Panc1 (cell line): ENCODE results near the gene ATG13. TPM values are rescaled to one million over a fixed set of nuclear protein-coding genes. Genes with fewer than 3 reads are reported as not detected.

Source experiments
- ATAC-seq: fragments of 200-7000 bp; cut with Tn5 transposase; 2 replicates; pipeline ENCODE4 v1.9.1; 2020; ENCODE audit warnings: mild to moderate bottlenecking, moderate library complexity
- BruUV-seq: library from RNA; stranded (reverse); fragments of 400-500 nt; replicated peaks from 2 replicates; lab custom pipeline; 2021; lab: Mats Ljungman, UMichigan
- CTCF ChIA-PET: fragments of 300-600 bp; sonication (Branson Sonifier 250); formaldehyde crosslinking; loops from one replicate; lab custom pipeline; 2022; ENCODE audit warnings: antibody characterized with exemption; lab: Charles Lee
- POLR2A ChIA-PET: fragments of 300-600 bp; sonication (Branson Sonifier 250); formaldehyde crosslinking; loops from one replicate; lab custom pipeline; 2022; ENCODE audit warnings: antibody characterized with exemption; lab: Charles Lee
- DNase-seq: peaks from one replicate; pipeline ENCODE4 v3.0.0-alpha.2; 2010; ENCODE audit warnings: low read depth, low spot score
- H3K27ac ChIP-seq: 2 replicates; pipeline ENCODE4 v1.5.1; 2011; ENCODE audit warnings: mild to moderate bottlenecking, low read length, inconsistent platforms
- H3K27me3 ChIP-seq: fragments of 200-500 bp; sonication (Bioruptor generic); 2 replicates; pipeline ENCODE4 v1.6.0; 2014; ENCODE audit warnings: low read length, inconsistent platforms; ENCODE audit not compliant: control insufficient read depth, insufficient read depth
- H3K36me3 ChIP-seq: fragments of 200-500 bp; sonication (Bioruptor generic); 2 replicates; pipeline ENCODE4 v1.5.1; 2014; ENCODE audit warnings: inconsistent platforms, mild to moderate bottlenecking, low read length, moderate library complexity; ENCODE audit not compliant: control insufficient read depth, insufficient read depth
- H3K4me1 ChIP-seq: 2 replicates; pipeline ENCODE4 v1.5.1; 2011; ENCODE audit warnings: inconsistent platforms, mild to moderate bottlenecking, low read length, moderate library complexity; ENCODE audit not compliant: control insufficient read depth, insufficient read depth
- H3K4me3 ChIP-seq, 2 experiments: 2 replicates each; pipeline ENCODE4 v1.5.1; 2011 to 2012; ENCODE audit warnings: low read depth in 2 of 2, low read length in 2 of 2, mild to moderate bottlenecking in 2 of 2, inconsistent platforms in 1 of 2, moderate library complexity in 1 of 2
- H3K9me3 ChIP-seq: fragments of 200-500 bp; sonication (Bioruptor generic); 2 replicates; pipeline ENCODE4 v1.5.1; 2014; ENCODE audit warnings: low read depth, mild to moderate bottlenecking, inconsistent platforms, low read length, moderate library complexity; ENCODE audit not compliant: control insufficient read depth, insufficient read depth
- POLR2AphosphoS5 ChIP-seq: IDR thresholded peaks from 2 replicates; pipeline ENCODE4 v1.6.1; 2012; ENCODE audit warnings: mild to moderate bottlenecking, low read depth, low read length, moderate library complexity
- SIN3A ChIP-seq: IDR thresholded peaks from 2 replicates; pipeline ENCODE4 v1.6.1; 2012; ENCODE audit warnings: low read depth, mild to moderate bottlenecking, low read length, moderate library complexity, borderline replicate concordance; ENCODE audit not compliant: insufficient read depth
- TCF7L2 ChIP-seq: IDR thresholded peaks from 2 replicates; pipeline ENCODE4 v1.6.1; 2011; ENCODE audit warnings: mild to moderate bottlenecking, low read depth, low read length, inconsistent platforms
- in situ Hi-C: cut with HindIII; loops from 2 replicates; pipeline ENCODE4 v1.10.0; 2016; ENCODE audit warnings: low sequenced_read_pairs, low pct_unique_long_range_greater_than_20kb
- intact Hi-C: fragments of 100-400 bp; cut with micrococcal nuclease; formaldehyde crosslinking; loops from one replicate; pipeline ENCODE4 v1.10.0; 2022; ENCODE audit not compliant: unreplicated experiment
- total RNA-seq: library from RNA; stranded (reverse); gene quantifications from one replicate; pipeline ENCODE4 v1.2.1, GENCODE V29; 2021; ENCODE audit not compliant: unreplicated experiment
- TF ChIP-seq, protein P1 (sequence below), 2 experiments: IDR thresholded peaks; 2 replicates each; pipeline ENCODE4 v1.6.1; 2011 to 2012; ENCODE audit warnings: low read depth in 2 of 2, control low read depth in 1 of 2, low read length in 1 of 2, mild to moderate bottlenecking in 1 of 2, moderate library complexity in 1 of 2; ENCODE audit not compliant: insufficient read depth in 1 of 2
- TF ChIP-seq, protein P2 (sequence below): fragments of 450-650 bp; IDR thresholded peaks from 2 replicates; pipeline ENCODE4 v1.5.1; 2017; ENCODE audit warnings: mild to moderate bottlenecking

The ATG13 gene
- total RNA-seq, 1 experiment from 2014 or later, result 57.9 TPM

DNA sequence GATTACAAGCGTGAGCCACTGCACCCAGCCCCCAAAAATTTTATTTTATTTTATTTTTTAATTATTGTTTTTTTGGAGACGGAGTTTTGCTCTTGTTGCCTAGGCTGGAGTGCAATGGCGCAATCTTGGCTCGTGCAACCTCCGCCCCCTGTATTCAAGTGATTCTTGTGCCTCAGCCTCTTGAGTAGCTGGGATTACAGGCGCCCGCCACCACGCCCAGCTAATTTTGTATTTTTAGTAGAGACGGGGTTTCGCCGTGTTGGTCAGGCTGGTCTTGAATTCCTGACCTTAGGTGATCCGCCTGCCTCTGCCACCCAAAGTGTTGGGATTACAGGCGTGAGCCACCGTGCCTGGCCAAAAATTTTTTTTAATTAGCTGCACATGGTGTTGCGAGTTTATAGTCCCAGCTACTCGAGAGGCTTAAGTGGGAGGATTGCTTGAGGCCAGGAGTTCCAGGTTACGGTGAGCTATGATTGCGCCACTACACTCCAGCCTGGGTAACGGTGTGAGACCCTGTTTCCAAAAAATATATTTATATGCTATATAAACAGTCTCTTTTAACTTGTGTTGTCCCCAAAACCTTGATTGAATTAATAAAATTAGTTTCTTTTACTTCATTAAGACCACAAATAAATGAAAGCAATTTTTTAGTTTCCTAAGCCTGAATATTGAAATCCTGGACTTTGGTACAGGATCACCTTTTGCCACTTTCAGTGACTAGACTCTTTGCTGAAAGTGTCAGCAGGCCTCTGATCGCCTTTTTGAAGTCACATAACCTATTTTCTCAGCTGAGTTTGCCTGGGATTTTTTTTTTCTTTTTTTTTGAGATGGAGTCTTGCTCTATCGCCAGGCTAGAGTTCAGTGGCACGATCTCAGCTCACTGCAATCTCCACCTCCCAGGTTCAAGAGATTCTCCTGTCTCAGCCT lies 16.2 kb downstream of the ATG13 start:
- in situ Hi-C loops (no loop called here), intact Hi-C loops (no loop called here)
- Histone ChIP-seq H3K9me3 (no peaks in the 10 kb centered on the region), H3K36me3 (0 out of 2 replicates have a peak, but pooled peaks cover 2% of the 10 kb centered on the region), H3K4me1 (no peaks in the 10 kb centered on the region), H3K27me3 (no peaks in the 10 kb centered on the region), H3K4me3 (no peak overlapping the region), H3K27ac (no peak overlapping the region)
- DNase-seq, result no peak
- TF ChIP-seq SIN3A, result no peak
- TF ChIP-seq, protein P1, sequence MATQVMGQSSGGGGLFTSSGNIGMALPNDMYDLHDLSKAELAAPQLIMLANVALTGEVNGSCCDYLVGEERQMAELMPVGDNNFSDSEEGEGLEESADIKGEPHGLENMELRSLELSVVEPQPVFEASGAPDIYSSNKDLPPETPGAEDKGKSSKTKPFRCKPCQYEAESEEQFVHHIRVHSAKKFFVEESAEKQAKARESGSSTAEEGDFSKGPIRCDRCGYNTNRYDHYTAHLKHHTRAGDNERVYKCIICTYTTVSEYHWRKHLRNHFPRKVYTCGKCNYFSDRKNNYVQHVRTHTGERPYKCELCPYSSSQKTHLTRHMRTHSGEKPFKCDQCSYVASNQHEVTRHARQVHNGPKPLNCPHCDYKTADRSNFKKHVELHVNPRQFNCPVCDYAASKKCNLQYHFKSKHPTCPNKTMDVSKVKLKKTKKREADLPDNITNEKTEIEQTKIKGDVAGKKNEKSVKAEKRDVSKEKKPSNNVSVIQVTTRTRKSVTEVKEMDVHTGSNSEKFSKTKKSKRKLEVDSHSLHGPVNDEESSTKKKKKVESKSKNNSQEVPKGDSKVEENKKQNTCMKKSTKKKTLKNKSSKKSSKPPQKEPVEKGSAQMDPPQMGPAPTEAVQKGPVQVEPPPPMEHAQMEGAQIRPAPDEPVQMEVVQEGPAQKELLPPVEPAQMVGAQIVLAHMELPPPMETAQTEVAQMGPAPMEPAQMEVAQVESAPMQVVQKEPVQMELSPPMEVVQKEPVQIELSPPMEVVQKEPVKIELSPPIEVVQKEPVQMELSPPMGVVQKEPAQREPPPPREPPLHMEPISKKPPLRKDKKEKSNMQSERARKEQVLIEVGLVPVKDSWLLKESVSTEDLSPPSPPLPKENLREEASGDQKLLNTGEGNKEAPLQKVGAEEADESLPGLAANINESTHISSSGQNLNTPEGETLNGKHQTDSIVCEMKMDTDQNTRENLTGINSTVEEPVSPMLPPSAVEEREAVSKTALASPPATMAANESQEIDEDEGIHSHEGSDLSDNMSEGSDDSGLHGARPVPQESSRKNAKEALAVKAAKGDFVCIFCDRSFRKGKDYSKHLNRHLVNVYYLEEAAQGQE (IDR thresholded peaks at IDR 0.05; ENCODE audit: insufficient read depth in 1 of 2, low read depth in 2 of 2, low read length in 1 of 2), result no peak
- no peak for TF ChIP-seq POLR2AphosphoS5
- TF ChIP-seq, protein P2, sequence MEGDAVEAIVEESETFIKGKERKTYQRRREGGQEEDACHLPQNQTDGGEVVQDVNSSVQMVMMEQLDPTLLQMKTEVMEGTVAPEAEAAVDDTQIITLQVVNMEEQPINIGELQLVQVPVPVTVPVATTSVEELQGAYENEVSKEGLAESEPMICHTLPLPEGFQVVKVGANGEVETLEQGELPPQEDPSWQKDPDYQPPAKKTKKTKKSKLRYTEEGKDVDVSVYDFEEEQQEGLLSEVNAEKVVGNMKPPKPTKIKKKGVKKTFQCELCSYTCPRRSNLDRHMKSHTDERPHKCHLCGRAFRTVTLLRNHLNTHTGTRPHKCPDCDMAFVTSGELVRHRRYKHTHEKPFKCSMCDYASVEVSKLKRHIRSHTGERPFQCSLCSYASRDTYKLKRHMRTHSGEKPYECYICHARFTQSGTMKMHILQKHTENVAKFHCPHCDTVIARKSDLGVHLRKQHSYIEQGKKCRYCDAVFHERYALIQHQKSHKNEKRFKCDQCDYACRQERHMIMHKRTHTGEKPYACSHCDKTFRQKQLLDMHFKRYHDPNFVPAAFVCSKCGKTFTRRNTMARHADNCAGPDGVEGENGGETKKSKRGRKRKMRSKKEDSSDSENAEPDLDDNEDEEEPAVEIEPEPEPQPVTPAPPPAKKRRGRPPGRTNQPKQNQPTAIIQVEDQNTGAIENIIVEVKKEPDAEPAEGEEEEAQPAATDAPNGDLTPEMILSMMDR, result no peak
- TF ChIP-seq TCF7L2, result no peak
- BruUV-seq, result no TSS peak
- CTCF ChIA-PET, result interaction anchor here (0.7 kb wide), 1 partner anchor 9 kb away, joined by 3 read pairs; no protein-coding TSS in a partner anchor
- ATAC-seq, result no peak
- POLR2A ChIA-PET, result interaction anchor here (0.5 kb wide), 1 partner anchor 11 kb away, joined by 3 read pairs; no protein-coding TSS in a partner anchor

- ATAC-seq, result no peak
- Histone ChIP-seq H3K9me3 (no peaks in the 10 kb centered on the region), H3K36me3 (0 out of 2 replicates have a peak, but pooled peaks cover 2% of the 10 kb centered on the region), H3K27me3 (no peaks in the 10 kb centered on the region), H3K4me1 (no peaks in the 10 kb centered on the region; the same call in 1 of the 2 replicates), H3K27ac (no peak overlapping the region), H3K4me3 (no peak overlapping the region)
- in situ Hi-C loops (no loop called here), intact Hi-C loops (no loop called here)
- ChIA-PET CTCF (no interaction called here), POLR2A (no interaction called here)
- TF ChIP-seq, protein P1 (IDR thresholded peaks at IDR 0.05; ENCODE audit: insufficient read depth in 1 of 2, low read depth in 2 of 2, low read length in 1 of 2), result no peak
- no peak for TF ChIP-seq TCF7L2
- TF ChIP-seq, protein P2, result no peak
- no peak for TF ChIP-seq POLR2AphosphoS5
- no peak for TF ChIP-seq SIN3A
- no TSS peak for BruUV-seq
- no peak for DNase-seq
Measured at GRCh38 chr11:46635557-46636139, 18.3 kb downstream of the ATG13 start.
